ENCODE measurements around the gene BPIFB2. TPM values are rescaled to one million over a fixed set of nuclear protein-coding genes. Genes with fewer than 3 reads are reported as not detected.

Gene BPIFB2
- total and polyA plus RNA-seq, 4 donors: 0.33 to 3.7 (median 1.5) TPM

DNA sequence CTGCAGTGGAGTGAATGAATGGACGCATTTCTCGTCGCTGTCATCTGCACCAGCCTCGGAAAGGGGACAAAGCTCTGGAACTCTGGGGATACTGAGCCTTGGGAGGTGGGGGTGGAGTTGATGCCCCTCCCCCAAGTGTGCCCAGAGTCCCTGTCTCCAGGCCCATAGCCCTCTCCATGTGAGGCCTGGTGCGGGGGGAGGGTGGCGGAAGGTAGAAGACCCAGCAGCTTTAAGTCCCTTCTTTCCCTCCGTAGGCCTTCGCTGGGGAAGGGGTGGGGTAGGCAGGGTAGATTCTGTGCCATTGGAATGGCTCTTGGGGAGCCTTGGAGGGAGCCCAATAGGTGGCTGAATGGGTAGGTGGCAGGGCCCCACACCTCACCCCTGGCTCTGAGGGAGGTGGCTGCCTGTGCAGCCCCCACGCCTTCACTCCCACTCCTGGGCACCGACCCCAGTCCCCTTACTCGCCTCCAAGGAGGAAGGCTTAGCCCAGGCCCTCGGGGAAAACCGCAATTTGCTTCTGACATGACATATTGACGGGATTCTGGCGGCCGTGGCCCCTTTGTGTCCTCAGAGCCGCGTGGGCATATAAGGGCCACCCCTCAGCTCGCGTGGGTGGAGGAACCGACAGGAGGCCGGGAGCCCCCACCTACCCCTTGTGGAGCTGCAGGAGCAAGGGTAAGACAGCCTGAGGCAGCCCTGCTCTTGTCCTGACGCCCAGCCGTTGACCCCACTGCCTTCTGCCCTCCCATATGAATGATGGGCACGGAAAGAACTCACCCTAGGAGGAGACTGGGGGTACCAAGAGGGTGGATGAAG lies 46.0 kb downstream of the BPIFB2 start, which contains the start of gene BPIFB3:
Gene BPIFB3, plus strand, starts transcription at position 613 of the 816 bp plus-strand sequence. CDS start 1,533 bp downstream, outside the sequence.
- H3K27ac ChIP-seq (ENCODE audit: low read depth in 1 of 2, low read length in 2 of 2): no peak within 1 kb of the TSS
- no peak within 1 kb of the TSS for H3K4me3 ChIP-seq (ENCODE audit: low read depth in 1 of 3, low read length in 3 of 3)
- no peaks in the 10 kb centered on the region for H3K4me1 ChIP-seq (ENCODE audit: control insufficient read depth in 4 of 4, insufficient read depth in 4 of 4, low read length in 3 of 4)
- TF ChIP-seq, protein P1, sequence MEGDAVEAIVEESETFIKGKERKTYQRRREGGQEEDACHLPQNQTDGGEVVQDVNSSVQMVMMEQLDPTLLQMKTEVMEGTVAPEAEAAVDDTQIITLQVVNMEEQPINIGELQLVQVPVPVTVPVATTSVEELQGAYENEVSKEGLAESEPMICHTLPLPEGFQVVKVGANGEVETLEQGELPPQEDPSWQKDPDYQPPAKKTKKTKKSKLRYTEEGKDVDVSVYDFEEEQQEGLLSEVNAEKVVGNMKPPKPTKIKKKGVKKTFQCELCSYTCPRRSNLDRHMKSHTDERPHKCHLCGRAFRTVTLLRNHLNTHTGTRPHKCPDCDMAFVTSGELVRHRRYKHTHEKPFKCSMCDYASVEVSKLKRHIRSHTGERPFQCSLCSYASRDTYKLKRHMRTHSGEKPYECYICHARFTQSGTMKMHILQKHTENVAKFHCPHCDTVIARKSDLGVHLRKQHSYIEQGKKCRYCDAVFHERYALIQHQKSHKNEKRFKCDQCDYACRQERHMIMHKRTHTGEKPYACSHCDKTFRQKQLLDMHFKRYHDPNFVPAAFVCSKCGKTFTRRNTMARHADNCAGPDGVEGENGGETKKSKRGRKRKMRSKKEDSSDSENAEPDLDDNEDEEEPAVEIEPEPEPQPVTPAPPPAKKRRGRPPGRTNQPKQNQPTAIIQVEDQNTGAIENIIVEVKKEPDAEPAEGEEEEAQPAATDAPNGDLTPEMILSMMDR (IDR thresholded peaks at IDR 0.05; ENCODE audit: low read depth, low read length, missing input control): no peak
- TF ChIP-seq FOXA1 (IDR thresholded peaks at IDR 0.05): no peak
- no peak for TF ChIP-seq RAD21 (IDR thresholded peaks at IDR 0.05)
- TF ChIP-seq, protein P2, sequence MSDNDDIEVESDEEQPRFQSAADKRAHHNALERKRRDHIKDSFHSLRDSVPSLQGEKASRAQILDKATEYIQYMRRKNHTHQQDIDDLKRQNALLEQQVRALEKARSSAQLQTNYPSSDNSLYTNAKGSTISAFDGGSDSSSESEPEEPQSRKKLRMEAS (IDR thresholded peaks at IDR 0.05): no peak
- no peak for TF ChIP-seq FOXA2 (IDR thresholded peaks at IDR 0.05)
- no peak for TF ChIP-seq TAF1 (conservative IDR thresholded peaks at IDR 0.05)
- no peaks in the 10 kb centered on the region for H3K36me3 ChIP-seq (ENCODE audit: control insufficient read depth in 4 of 4, insufficient read depth in 3 of 4, low read depth in 1 of 4, low read length in 3 of 4)
- no peaks in the 10 kb centered on the region for H3K9me3 ChIP-seq (ENCODE audit: control insufficient read depth in 4 of 4, low read length in 3 of 4)
- H3K27me3 ChIP-seq (ENCODE audit: control insufficient read depth in 4 of 4, insufficient read depth in 4 of 4, low read length in 3 of 4): no peaks in the 10 kb centered on the region
- WGBS: 89% methylated on average over 25 of the region's 25 CpGs
- no peak within 1 kb of the TSS for H3K9ac ChIP-seq (ENCODE audit: low read depth in 1 of 2, low read length in 2 of 2)
- no peak for DNase-seq (ENCODE audit: low spot score)

DNA sequence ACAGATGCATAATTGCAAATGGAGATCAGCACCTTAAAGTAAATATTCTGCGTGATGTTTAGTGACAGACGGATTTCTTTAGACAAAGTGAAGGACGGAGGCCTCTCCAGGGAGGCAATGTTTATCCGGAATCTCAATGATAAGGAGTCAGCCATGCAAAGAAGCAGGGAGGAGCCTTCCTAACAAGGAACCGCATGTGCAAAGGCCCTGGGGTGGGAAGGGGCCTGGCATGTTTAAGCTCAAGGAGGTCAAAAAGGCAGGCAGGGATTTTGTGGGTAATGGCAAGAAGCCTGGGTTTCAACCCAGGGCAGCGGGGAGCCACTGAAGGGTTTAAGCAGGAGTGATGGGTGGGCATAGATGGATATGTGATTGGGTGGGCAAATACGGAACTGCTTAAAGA lies 46.9 kb downstream of the BPIFB2 start:
- Histone ChIP-seq H3K27me3 (ENCODE audit: control insufficient read depth in 4 of 4, insufficient read depth in 4 of 4, low read length in 3 of 4) (no peaks in the 10 kb centered on the region), H3K9ac (ENCODE audit: low read depth in 1 of 2, low read length in 2 of 2) (no peak overlapping the region), H3K27ac (ENCODE audit: low read depth in 1 of 2, low read length in 2 of 2) (no peak overlapping the region), H3K4me1 (ENCODE audit: control insufficient read depth in 4 of 4, insufficient read depth in 4 of 4, low read length in 3 of 4) (no peaks in the 10 kb centered on the region), H3K36me3 (ENCODE audit: control insufficient read depth in 4 of 4, insufficient read depth in 3 of 4, low read depth in 1 of 4, low read length in 3 of 4) (no peaks in the 10 kb centered on the region), H3K9me3 (ENCODE audit: control insufficient read depth in 4 of 4, low read length in 3 of 4) (no peaks in the 10 kb centered on the region), H3K4me3 (ENCODE audit: low read depth in 1 of 3, low read length in 3 of 3) (no peak overlapping the region)
- WGBS: 91% methylated on average over 7 of the region's 7 CpGs
- TF ChIP-seq HNF4A (conservative IDR thresholded peaks at IDR 0.05): no peak
- DNase-seq (ENCODE audit: low spot score): no peak

DNA sequence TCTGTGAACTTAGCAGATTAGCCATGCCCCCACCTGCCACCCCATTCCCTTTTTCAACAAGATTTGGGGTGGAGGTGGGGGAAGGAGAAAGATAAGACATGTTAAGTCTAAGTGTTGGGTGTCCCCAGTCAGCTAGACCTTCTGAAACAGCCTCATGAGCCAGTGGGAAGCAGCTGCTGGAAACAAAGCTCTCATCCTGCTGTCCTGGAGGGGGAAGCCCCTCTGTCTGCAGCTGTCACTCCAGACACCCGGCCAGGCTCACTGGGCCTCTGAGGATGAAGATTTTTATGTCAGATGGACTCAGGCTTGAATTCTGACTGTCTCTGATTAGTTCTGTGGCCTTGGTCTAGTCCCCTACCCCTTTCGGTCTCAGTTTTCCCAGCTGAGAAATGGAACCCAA lies 47.3 kb downstream of the BPIFB2 start:
- 87% methylated on average over 2 of the region's 2 CpGs for WGBS
- Histone ChIP-seq H3K9ac (ENCODE audit: low read depth in 1 of 2, low read length in 2 of 2) (no peak overlapping the region), H3K4me3 (ENCODE audit: low read depth in 1 of 3, low read length in 3 of 3) (no peak overlapping the region), H3K9me3 (ENCODE audit: control insufficient read depth in 4 of 4, low read length in 3 of 4) (no peaks in the 10 kb centered on the region), H3K36me3 (ENCODE audit: control insufficient read depth in 4 of 4, insufficient read depth in 3 of 4, low read depth in 1 of 4, low read length in 3 of 4) (no peaks in the 10 kb centered on the region), H3K4me1 (ENCODE audit: control insufficient read depth in 4 of 4, insufficient read depth in 4 of 4, low read length in 3 of 4) (no peaks in the 10 kb centered on the region), H3K27ac (ENCODE audit: low read depth in 1 of 2, low read length in 2 of 2) (no peak overlapping the region), H3K27me3 (ENCODE audit: control insufficient read depth in 4 of 4, insufficient read depth in 4 of 4, low read length in 3 of 4) (no peaks in the 10 kb centered on the region)
- DNase-seq (ENCODE audit: low spot score): no peak
- TF ChIP-seq HNF4A (conservative IDR thresholded peaks at IDR 0.05): no peak
- TF ChIP-seq FOXA1 (IDR thresholded peaks at IDR 0.05): no peak
- no peak for TF ChIP-seq GABPA (IDR thresholded peaks at IDR 0.05 in 1 of 2, conservative IDR thresholded peaks at IDR 0.05 in 1 of 2)
- no peak for TF ChIP-seq NR2F2 (IDR thresholded peaks at IDR 0.05)

DNA sequence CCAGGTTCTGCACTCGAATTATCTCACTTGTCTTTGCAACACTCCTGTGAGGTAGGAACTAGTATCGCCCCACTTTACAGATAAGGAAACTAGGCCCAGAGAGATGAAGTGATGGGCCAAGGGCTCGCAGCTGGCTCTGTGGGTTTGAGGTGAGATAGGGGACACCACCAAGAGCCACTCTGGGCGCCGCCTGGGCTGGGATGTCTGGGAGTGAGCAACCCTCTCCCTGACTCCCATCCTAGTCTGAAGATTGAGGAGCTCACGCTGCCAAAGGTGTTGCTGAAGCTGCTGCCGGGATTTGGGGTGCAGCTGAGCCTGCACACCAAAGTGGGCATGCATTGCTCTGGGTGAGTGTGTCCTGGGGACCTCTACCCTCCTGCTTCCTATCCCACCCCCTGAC lies 51.6 kb downstream of the BPIFB2 start:
- H3K9ac ChIP-seq (ENCODE audit: low read depth in 1 of 2, low read length in 2 of 2): no peak overlapping the region
- H3K36me3 ChIP-seq (ENCODE audit: control insufficient read depth in 4 of 4, insufficient read depth in 3 of 4, low read depth in 1 of 4, low read length in 3 of 4): no peaks in the 10 kb centered on the region
- no peak overlapping the region for H3K4me3 ChIP-seq (ENCODE audit: low read depth in 1 of 3, low read length in 3 of 3)
- no peaks in the 10 kb centered on the region for H3K9me3 ChIP-seq (ENCODE audit: control insufficient read depth in 4 of 4, low read length in 3 of 4)
- H3K27ac ChIP-seq (ENCODE audit: low read depth in 1 of 2, low read length in 2 of 2): no peak overlapping the region
- H3K4me1 ChIP-seq (ENCODE audit: control insufficient read depth in 4 of 4, insufficient read depth in 4 of 4, low read length in 3 of 4): no peaks in the 10 kb centered on the region
- DNase-seq (ENCODE audit: low spot score): no peak
- WGBS: 82% methylated on average over 7 of the region's 7 CpGs
- no peaks in the 10 kb centered on the region for H3K27me3 ChIP-seq (ENCODE audit: control insufficient read depth in 4 of 4, insufficient read depth in 4 of 4, low read length in 3 of 4)
- TF ChIP-seq, protein P3, sequence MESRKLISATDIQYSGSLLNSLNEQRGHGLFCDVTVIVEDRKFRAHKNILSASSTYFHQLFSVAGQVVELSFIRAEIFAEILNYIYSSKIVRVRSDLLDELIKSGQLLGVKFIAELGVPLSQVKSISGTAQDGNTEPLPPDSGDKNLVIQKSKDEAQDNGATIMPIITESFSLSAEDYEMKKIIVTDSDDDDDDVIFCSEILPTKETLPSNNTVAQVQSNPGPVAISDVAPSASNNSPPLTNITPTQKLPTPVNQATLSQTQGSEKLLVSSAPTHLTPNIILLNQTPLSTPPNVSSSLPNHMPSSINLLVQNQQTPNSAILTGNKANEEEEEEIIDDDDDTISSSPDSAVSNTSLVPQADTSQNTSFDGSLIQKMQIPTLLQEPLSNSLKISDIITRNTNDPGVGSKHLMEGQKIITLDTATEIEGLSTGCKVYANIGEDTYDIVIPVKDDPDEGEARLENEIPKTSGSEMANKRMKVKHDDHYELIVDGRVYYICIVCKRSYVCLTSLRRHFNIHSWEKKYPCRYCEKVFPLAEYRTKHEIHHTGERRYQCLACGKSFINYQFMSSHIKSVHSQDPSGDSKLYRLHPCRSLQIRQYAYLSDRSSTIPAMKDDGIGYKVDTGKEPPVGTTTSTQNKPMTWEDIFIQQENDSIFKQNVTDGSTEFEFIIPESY (IDR thresholded peaks at IDR 0.05): no peak
- TF ChIP-seq FOXA1 (IDR thresholded peaks at IDR 0.05) (no peak), RAD21 (IDR thresholded peaks at IDR 0.05) (no peak), EGR1 (IDR thresholded peaks at IDR 0.05; ENCODE audit: low read depth in 2 of 2) (no peak), TAF1 (conservative IDR thresholded peaks at IDR 0.05) (no peak), HNF4G (IDR thresholded peaks at IDR 0.05) (no peak), GABPA (IDR thresholded peaks at IDR 0.05 in 1 of 2, conservative IDR thresholded peaks at IDR 0.05 in 1 of 2) (no peak), FOXA2 (IDR thresholded peaks at IDR 0.05) (no peak), SP1 (IDR thresholded peaks at IDR 0.05) (no peak), YY1 (IDR thresholded peaks at IDR 0.05) (no peak)
- TF ChIP-seq, protein P1 (IDR thresholded peaks at IDR 0.05; ENCODE audit: low read depth, low read length, missing input control): no peak
- TF ChIP-seq, protein P2 (IDR thresholded peaks at IDR 0.05): no peak
- TF ChIP-seq, protein P4, sequence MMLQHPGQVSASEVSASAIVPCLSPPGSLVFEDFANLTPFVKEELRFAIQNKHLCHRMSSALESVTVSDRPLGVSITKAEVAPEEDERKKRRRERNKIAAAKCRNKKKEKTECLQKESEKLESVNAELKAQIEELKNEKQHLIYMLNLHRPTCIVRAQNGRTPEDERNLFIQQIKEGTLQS (IDR thresholded peaks at IDR 0.05): no peak

Measured in liver (tissue), 9 donors.